Measurements from ENCODE around the gene IL1RAPL2.

The IL1RAPL2 gene

GRCh38 chrX:105738162-105738561 lies 1172.2 kb downstream of the IL1RAPL2 start:
- H3K4me3 ChIP-seq (ENCODE audit: low read depth, low read length): no peak overlapping the region
- TF ChIP-seq, protein P1, sequence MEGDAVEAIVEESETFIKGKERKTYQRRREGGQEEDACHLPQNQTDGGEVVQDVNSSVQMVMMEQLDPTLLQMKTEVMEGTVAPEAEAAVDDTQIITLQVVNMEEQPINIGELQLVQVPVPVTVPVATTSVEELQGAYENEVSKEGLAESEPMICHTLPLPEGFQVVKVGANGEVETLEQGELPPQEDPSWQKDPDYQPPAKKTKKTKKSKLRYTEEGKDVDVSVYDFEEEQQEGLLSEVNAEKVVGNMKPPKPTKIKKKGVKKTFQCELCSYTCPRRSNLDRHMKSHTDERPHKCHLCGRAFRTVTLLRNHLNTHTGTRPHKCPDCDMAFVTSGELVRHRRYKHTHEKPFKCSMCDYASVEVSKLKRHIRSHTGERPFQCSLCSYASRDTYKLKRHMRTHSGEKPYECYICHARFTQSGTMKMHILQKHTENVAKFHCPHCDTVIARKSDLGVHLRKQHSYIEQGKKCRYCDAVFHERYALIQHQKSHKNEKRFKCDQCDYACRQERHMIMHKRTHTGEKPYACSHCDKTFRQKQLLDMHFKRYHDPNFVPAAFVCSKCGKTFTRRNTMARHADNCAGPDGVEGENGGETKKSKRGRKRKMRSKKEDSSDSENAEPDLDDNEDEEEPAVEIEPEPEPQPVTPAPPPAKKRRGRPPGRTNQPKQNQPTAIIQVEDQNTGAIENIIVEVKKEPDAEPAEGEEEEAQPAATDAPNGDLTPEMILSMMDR (IDR thresholded peaks at IDR 0.05; ENCODE audit: low read depth, low read length, missing control alignments): no peak
- in situ Hi-C loops (cut with HindIII; ENCODE audit: low sequenced_read_pairs): no loop called here
- no peak for DNase-seq (ENCODE audit: low read depth)

DNA sequence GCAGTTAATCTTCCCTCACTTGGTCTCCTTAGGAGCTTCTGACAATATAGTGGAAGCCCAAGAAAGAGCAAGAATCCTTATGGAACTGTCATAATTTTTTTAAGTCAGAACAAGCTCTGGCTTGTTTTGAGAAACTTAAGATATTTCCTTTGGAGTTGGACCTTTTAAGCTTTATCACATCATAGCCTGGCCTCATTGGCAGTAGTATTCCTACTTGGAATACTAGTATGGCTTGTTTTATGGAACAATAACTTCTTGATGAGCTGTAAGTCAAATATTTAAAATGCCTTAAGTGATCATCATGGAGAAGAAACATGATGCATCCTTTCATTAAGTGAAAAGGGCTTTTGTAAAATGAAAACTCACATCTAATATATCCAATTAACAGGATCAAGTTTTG lies 1178.3 kb downstream of the IL1RAPL2 start:
- no peak for DNase-seq (ENCODE audit: low read depth)
- TF ChIP-seq, protein P1 (IDR thresholded peaks at IDR 0.05; ENCODE audit: low read depth, low read length, missing control alignments): no peak
- no peak overlapping the region for H3K4me3 ChIP-seq (ENCODE audit: low read depth, low read length)
- in situ Hi-C loops (cut with HindIII; ENCODE audit: low sequenced_read_pairs): no loop called here

GRCh38 chrX:105744946-105745345 lies 1178.9 kb downstream of the IL1RAPL2 start:
- in situ Hi-C loops (cut with HindIII; ENCODE audit: low sequenced_read_pairs): no loop called here
- no peak for DNase-seq (ENCODE audit: low read depth)
- H3K4me3 ChIP-seq (ENCODE audit: low read depth, low read length): no peak overlapping the region
- TF ChIP-seq, protein P1 (IDR thresholded peaks at IDR 0.05; ENCODE audit: low read depth, low read length, missing control alignments): no peak

- no peak for DNase-seq (ENCODE audit: low read depth)
- in situ Hi-C loops (cut with HindIII; ENCODE audit: low sequenced_read_pairs): no loop called here
- TF ChIP-seq, protein P1 (IDR thresholded peaks at IDR 0.05; ENCODE audit: low read depth, low read length, missing control alignments): no peak
- no peak overlapping the region for H3K4me3 ChIP-seq (ENCODE audit: low read depth, low read length)
These were observed 1179.9 kb downstream of the IL1RAPL2 start for GRCh38 chrX:105745863-105746262.

GRCh38 chrX:105752338-105752956 lies 1186.4 kb downstream of the IL1RAPL2 start:
- no peak overlapping the region for H3K4me3 ChIP-seq (ENCODE audit: low read depth, low read length)
- in situ Hi-C loops (cut with HindIII; ENCODE audit: low sequenced_read_pairs): no loop called here
- TF ChIP-seq, protein P1 (IDR thresholded peaks at IDR 0.05; ENCODE audit: low read depth, low read length, missing control alignments): no peak
- no peak for DNase-seq (ENCODE audit: low read depth)

DNA sequence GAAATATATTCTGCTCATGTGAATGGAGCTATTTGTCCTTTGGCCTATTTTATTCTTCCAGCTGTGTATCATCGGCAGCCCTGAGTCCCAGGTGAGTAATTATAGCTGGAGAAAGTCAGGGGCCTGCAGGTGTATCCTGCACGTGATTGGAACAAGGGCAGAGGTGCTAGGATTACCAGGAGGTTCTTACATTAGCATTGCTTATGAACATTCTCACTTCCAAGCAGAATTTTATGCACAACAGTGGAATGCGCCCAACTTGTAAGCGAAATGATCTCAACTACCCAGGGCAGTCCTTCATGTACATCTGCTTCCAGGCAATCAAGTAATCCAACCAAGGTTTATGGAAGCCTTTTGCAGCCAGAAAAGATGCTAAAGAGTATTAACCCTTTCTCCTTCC lies 1187.4 kb downstream of the IL1RAPL2 start:
- DNase-seq (ENCODE audit: low read depth): no peak
- TF ChIP-seq, protein P1 (IDR thresholded peaks at IDR 0.05; ENCODE audit: low read depth, low read length, missing control alignments): no peak
- in situ Hi-C loops (cut with HindIII; ENCODE audit: low sequenced_read_pairs): no loop called here
- no peak overlapping the region for H3K4me3 ChIP-seq (ENCODE audit: low read depth, low read length)
